K562 (cell line): ENCODE results near the gene PDZD2.

Source experiments
- CBX8 ChIP-seq: fragments of 200-600 bp; sonication (generic); IDR thresholded peaks from 2 replicates; pipeline ENCODE4 v1.6.1; 2012; ENCODE audit warnings: borderline replicate concordance, mixed run types, low read depth, mild to moderate bottlenecking, moderate library complexity, mixed read lengths, low read length, control low read depth, inconsistent platforms; ENCODE audit not compliant: poor library complexity, severe bottlenecking; ENCODE audit errors: extremely low read depth
- HDAC2 ChIP-seq: fragments of 450-650 bp; IDR thresholded peaks from 2 replicates; pipeline ENCODE4 v1.6.1; 2016; ENCODE audit warnings: mild to moderate bottlenecking
- PML ChIP-seq: IDR thresholded peaks from 2 replicates; pipeline ENCODE4 v1.6.1; 2012; ENCODE audit warnings: low read length, inconsistent platforms
- RBM14 ChIP-seq: fragments of 200-400 bp; formaldehyde crosslinking; IDR thresholded peaks from 2 replicates; pipeline ENCODE4 v1.6.1; 2018; ENCODE audit warnings: low read depth, mild to moderate bottlenecking, low read length, moderate library complexity, borderline replicate concordance; ENCODE audit not compliant: insufficient read depth
- TBL1XR1 ChIP-seq, 2 experiments: IDR thresholded peaks; 2 replicates each; pipeline ENCODE4 v1.6.1; 2012; ENCODE audit warnings: improper control_type of control experiment in 2 of 2, low read length in 2 of 2, mild to moderate bottlenecking in 1 of 2
- YY1 ChIP-seq, 3 experiments: IDR thresholded peaks; 2 replicates each; pipeline ENCODE4 v1.6.1; 2011; ENCODE audit warnings: low read length in 2 of 3, mild to moderate bottlenecking in 2 of 3, moderate library complexity in 2 of 3, borderline replicate concordance in 1 of 3, control low read depth in 1 of 3, low read depth in 1 of 3; ENCODE audit not compliant: insufficient read depth in 3 of 3, insufficient replicate concordance in 2 of 3, control insufficient read depth in 1 of 3, insufficient read length in 1 of 3; ENCODE audit errors: extremely low read depth in 1 of 3
- TF ChIP-seq, protein P1 (sequence below), 3 experiments: IDR thresholded peaks in 2 of 3; conservative IDR thresholded peaks in 1 of 3; 2 replicates each; pipeline ENCODE4 v1.5.1; 2011 to 2012; ENCODE audit warnings: low read length in 3 of 3, mild to moderate bottlenecking in 3 of 3, control low read depth in 2 of 3, improper control_type of control experiment in 1 of 3, inconsistent platforms in 1 of 3, low read depth in 1 of 3, mixed read lengths in 1 of 3, moderate library complexity in 1 of 3; ENCODE audit not compliant: insufficient read depth in 2 of 3
- TF ChIP-seq, protein P2 (sequence below): fragments of 450-650 bp; IDR thresholded peaks from 2 replicates; pipeline ENCODE4 v1.6.1; 2016; ENCODE audit warnings: mild to moderate bottlenecking, moderate library complexity
- TF ChIP-seq, protein P3 (sequence below): sonication (generic); formaldehyde crosslinking; IDR thresholded peaks from 2 replicates; pipeline ENCODE4 v1.8.1; 2022; ENCODE audit warnings: missing genetic modification reagents

DNA sequence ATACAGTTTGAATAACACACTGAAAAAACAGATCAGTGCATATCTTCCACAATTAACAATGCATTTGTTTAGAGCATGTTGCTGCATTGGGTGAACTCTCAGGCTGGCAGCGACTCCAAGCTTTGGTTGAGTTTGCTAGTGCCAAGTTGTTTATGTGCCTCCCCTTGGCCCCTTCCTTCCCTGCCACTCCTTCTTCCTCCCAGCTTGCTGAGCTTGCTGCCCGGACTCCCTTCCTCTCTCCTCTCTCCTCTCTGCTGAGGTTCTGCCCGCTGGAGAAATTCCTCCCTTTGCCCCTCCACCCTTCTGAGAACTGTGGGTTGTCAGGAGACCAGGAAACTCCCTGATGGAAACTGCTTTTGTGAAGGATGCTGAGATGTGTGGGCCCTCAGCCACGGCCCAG, 247.3 kb downstream of the PDZD2 start:
- TF ChIP-seq, protein P1, sequence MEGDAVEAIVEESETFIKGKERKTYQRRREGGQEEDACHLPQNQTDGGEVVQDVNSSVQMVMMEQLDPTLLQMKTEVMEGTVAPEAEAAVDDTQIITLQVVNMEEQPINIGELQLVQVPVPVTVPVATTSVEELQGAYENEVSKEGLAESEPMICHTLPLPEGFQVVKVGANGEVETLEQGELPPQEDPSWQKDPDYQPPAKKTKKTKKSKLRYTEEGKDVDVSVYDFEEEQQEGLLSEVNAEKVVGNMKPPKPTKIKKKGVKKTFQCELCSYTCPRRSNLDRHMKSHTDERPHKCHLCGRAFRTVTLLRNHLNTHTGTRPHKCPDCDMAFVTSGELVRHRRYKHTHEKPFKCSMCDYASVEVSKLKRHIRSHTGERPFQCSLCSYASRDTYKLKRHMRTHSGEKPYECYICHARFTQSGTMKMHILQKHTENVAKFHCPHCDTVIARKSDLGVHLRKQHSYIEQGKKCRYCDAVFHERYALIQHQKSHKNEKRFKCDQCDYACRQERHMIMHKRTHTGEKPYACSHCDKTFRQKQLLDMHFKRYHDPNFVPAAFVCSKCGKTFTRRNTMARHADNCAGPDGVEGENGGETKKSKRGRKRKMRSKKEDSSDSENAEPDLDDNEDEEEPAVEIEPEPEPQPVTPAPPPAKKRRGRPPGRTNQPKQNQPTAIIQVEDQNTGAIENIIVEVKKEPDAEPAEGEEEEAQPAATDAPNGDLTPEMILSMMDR (IDR thresholded peaks at IDR 0.05 in 2 of 3, conservative IDR thresholded peaks at IDR 0.05 in 1 of 3; ENCODE audit: insufficient read depth in 2 of 3, low read depth in 1 of 3, low read length in 3 of 3): no peak
- no peak for TF ChIP-seq YY1 (IDR thresholded peaks at IDR 0.05; ENCODE audit: borderline replicate concordance in 1 of 3, control insufficient read depth in 1 of 3, extremely low read depth in 1 of 3, insufficient read depth in 3 of 3, insufficient read length in 1 of 3, insufficient replicate concordance in 2 of 3, low read depth in 1 of 3, low read length in 2 of 3)
- TF ChIP-seq, protein P2, sequence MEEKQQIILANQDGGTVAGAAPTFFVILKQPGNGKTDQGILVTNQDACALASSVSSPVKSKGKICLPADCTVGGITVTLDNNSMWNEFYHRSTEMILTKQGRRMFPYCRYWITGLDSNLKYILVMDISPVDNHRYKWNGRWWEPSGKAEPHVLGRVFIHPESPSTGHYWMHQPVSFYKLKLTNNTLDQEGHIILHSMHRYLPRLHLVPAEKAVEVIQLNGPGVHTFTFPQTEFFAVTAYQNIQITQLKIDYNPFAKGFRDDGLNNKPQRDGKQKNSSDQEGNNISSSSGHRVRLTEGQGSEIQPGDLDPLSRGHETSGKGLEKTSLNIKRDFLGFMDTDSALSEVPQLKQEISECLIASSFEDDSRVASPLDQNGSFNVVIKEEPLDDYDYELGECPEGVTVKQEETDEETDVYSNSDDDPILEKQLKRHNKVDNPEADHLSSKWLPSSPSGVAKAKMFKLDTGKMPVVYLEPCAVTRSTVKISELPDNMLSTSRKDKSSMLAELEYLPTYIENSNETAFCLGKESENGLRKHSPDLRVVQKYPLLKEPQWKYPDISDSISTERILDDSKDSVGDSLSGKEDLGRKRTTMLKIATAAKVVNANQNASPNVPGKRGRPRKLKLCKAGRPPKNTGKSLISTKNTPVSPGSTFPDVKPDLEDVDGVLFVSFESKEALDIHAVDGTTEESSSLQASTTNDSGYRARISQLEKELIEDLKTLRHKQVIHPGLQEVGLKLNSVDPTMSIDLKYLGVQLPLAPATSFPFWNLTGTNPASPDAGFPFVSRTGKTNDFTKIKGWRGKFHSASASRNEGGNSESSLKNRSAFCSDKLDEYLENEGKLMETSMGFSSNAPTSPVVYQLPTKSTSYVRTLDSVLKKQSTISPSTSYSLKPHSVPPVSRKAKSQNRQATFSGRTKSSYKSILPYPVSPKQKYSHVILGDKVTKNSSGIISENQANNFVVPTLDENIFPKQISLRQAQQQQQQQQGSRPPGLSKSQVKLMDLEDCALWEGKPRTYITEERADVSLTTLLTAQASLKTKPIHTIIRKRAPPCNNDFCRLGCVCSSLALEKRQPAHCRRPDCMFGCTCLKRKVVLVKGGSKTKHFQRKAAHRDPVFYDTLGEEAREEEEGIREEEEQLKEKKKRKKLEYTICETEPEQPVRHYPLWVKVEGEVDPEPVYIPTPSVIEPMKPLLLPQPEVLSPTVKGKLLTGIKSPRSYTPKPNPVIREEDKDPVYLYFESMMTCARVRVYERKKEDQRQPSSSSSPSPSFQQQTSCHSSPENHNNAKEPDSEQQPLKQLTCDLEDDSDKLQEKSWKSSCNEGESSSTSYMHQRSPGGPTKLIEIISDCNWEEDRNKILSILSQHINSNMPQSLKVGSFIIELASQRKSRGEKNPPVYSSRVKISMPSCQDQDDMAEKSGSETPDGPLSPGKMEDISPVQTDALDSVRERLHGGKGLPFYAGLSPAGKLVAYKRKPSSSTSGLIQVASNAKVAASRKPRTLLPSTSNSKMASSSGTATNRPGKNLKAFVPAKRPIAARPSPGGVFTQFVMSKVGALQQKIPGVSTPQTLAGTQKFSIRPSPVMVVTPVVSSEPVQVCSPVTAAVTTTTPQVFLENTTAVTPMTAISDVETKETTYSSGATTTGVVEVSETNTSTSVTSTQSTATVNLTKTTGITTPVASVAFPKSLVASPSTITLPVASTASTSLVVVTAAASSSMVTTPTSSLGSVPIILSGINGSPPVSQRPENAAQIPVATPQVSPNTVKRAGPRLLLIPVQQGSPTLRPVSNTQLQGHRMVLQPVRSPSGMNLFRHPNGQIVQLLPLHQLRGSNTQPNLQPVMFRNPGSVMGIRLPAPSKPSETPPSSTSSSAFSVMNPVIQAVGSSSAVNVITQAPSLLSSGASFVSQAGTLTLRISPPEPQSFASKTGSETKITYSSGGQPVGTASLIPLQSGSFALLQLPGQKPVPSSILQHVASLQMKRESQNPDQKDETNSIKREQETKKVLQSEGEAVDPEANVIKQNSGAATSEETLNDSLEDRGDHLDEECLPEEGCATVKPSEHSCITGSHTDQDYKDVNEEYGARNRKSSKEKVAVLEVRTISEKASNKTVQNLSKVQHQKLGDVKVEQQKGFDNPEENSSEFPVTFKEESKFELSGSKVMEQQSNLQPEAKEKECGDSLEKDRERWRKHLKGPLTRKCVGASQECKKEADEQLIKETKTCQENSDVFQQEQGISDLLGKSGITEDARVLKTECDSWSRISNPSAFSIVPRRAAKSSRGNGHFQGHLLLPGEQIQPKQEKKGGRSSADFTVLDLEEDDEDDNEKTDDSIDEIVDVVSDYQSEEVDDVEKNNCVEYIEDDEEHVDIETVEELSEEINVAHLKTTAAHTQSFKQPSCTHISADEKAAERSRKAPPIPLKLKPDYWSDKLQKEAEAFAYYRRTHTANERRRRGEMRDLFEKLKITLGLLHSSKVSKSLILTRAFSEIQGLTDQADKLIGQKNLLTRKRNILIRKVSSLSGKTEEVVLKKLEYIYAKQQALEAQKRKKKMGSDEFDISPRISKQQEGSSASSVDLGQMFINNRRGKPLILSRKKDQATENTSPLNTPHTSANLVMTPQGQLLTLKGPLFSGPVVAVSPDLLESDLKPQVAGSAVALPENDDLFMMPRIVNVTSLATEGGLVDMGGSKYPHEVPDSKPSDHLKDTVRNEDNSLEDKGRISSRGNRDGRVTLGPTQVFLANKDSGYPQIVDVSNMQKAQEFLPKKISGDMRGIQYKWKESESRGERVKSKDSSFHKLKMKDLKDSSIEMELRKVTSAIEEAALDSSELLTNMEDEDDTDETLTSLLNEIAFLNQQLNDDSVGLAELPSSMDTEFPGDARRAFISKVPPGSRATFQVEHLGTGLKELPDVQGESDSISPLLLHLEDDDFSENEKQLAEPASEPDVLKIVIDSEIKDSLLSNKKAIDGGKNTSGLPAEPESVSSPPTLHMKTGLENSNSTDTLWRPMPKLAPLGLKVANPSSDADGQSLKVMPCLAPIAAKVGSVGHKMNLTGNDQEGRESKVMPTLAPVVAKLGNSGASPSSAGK: no peak
- no peak for TF ChIP-seq PML
- no peak for TF ChIP-seq RBM14
- TF ChIP-seq HDAC2: no peak
- TF ChIP-seq TBL1XR1 (IDR thresholded peaks at IDR 0.05; ENCODE audit: low read length in 2 of 2): no peak
- TF ChIP-seq, protein P3, sequence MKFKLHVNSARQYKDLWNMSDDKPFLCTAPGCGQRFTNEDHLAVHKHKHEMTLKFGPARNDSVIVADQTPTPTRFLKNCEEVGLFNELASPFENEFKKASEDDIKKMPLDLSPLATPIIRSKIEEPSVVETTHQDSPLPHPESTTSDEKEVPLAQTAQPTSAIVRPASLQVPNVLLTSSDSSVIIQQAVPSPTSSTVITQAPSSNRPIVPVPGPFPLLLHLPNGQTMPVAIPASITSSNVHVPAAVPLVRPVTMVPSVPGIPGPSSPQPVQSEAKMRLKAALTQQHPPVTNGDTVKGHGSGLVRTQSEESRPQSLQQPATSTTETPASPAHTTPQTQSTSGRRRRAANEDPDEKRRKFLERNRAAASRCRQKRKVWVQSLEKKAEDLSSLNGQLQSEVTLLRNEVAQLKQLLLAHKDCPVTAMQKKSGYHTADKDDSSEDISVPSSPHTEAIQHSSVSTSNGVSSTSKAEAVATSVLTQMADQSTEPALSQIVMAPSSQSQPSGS (CRISPR knock-in tag): no peak
- TF ChIP-seq CBX8: no peak
